H9 (cell line): ENCODE results near the gene NXN. TPM values are rescaled to one million over a fixed set of nuclear protein-coding genes. Genes with fewer than 3 reads are reported as not detected.

Experiments
- DNase-seq: peaks from one replicate; pipeline ENCODE4 v3.0.0-alpha.2; 2017
- H2AFZ ChIP-seq: one replicate; pipeline ENCODE4 v1.6.1; 2013; ENCODE audit warnings: mild to moderate bottlenecking, low read length, control low read depth, moderate library complexity
- H2AK5ac ChIP-seq: 2 replicates; pipeline ENCODE4 v1.6.1; 2013; ENCODE audit warnings: low read length, control low read depth, mixed read lengths; ENCODE audit not compliant: insufficient read length
- H2BK120ac ChIP-seq: one replicate; pipeline ENCODE4 v1.6.1; 2013; ENCODE audit warnings: low read depth, mild to moderate bottlenecking, low read length, control low read depth, inconsistent platforms; ENCODE audit not compliant: poor library complexity, severe bottlenecking
- H2BK12ac ChIP-seq: 2 replicates; pipeline ENCODE4 v1.6.1; 2013; ENCODE audit warnings: low read length, control low read depth, mixed read lengths, low read depth; ENCODE audit not compliant: insufficient read length
- H2BK15ac ChIP-seq: 2 replicates; pipeline ENCODE4 v1.6.1; 2013; ENCODE audit warnings: low read depth, low read length, control low read depth
- H2BK20ac ChIP-seq: one replicate; pipeline ENCODE4 v1.6.1; 2013; ENCODE audit warnings: low read depth, mild to moderate bottlenecking, low read length, control low read depth, inconsistent platforms; ENCODE audit not compliant: poor library complexity, severe bottlenecking
- H2BK5ac ChIP-seq: 2 replicates; pipeline ENCODE4 v1.6.1; 2013; ENCODE audit warnings: low read length, control low read depth, mixed read lengths; ENCODE audit not compliant: insufficient read length
- H3K14ac ChIP-seq: 2 replicates; pipeline ENCODE4 v1.6.1; 2013; ENCODE audit warnings: low read length, control low read depth; ENCODE audit not compliant: insufficient read depth
- H3K18ac ChIP-seq: 2 replicates; pipeline ENCODE4 v1.6.1; 2013; ENCODE audit warnings: low read depth, mild to moderate bottlenecking, mixed read lengths, low read length, control low read depth; ENCODE audit not compliant: insufficient read length
- H3K23ac ChIP-seq: 2 replicates; pipeline ENCODE4 v1.6.1; 2013; ENCODE audit warnings: low read length, control low read depth, mixed read lengths, low read depth; ENCODE audit not compliant: insufficient read length
- H3K23me2 ChIP-seq: 2 replicates; pipeline ENCODE4 v1.6.1; 2013; ENCODE audit warnings: low read depth, mild to moderate bottlenecking, mixed read lengths, low read length, control low read depth; ENCODE audit not compliant: insufficient read length, poor library complexity, severe bottlenecking
- H3K27ac ChIP-seq: 2 replicates; pipeline ENCODE4 v1.5.1; 2013; ENCODE audit warnings: low read length, control low read depth, mixed read lengths, low read depth; ENCODE audit not compliant: insufficient read length
- H3K27me3 ChIP-seq: 2 replicates; pipeline ENCODE4 v1.6.1; 2013; ENCODE audit warnings: low read length, control low read depth, inconsistent platforms; ENCODE audit not compliant: insufficient read depth
- H3K4ac ChIP-seq: 2 replicates; pipeline ENCODE4 v1.6.1; 2013; ENCODE audit warnings: low read depth, mild to moderate bottlenecking, control low read depth, inconsistent platforms, low read length, moderate library complexity
- H3K4me1 ChIP-seq: 2 replicates; pipeline ENCODE4 v1.6.1; 2013; ENCODE audit warnings: low read length, control low read depth, inconsistent platforms; ENCODE audit not compliant: insufficient read depth
- H3K4me2 ChIP-seq: 2 replicates; pipeline ENCODE4 v1.6.1; 2013; ENCODE audit warnings: low read length, control low read depth, mixed read lengths; ENCODE audit not compliant: insufficient read length, insufficient read depth
- H3K56ac ChIP-seq: 2 replicates; pipeline ENCODE4 v1.6.1; 2013; ENCODE audit warnings: low read depth, mild to moderate bottlenecking, mixed read lengths, low read length, control low read depth; ENCODE audit not compliant: insufficient read length
- H3K79me1 ChIP-seq: 2 replicates; pipeline ENCODE4 v1.6.1; 2013; ENCODE audit warnings: low read depth, mild to moderate bottlenecking, moderate library complexity, low read length, control low read depth, inconsistent platforms; ENCODE audit not compliant: insufficient read depth, poor library complexity, severe bottlenecking
- H3K79me2 ChIP-seq: 2 replicates; pipeline ENCODE4 v1.6.1; 2013; ENCODE audit warnings: low read length, control low read depth, inconsistent platforms; ENCODE audit not compliant: insufficient read depth
- H3K9ac ChIP-seq: 2 replicates; pipeline ENCODE4 v1.6.1; 2013; ENCODE audit warnings: low read length, control low read depth, mixed read lengths; ENCODE audit not compliant: insufficient read length; ENCODE audit errors: extremely low read depth
- H3K9me3 ChIP-seq: one replicate; pipeline ENCODE4 v1.6.1; 2013; ENCODE audit warnings: low read depth, low read length, inconsistent platforms; ENCODE audit not compliant: control insufficient read depth
- H3T11ph ChIP-seq: one replicate; pipeline ENCODE4 v1.6.1; 2013; ENCODE audit warnings: mild to moderate bottlenecking, low read length, control low read depth, inconsistent platforms
- H4K20me1 ChIP-seq: one replicate; pipeline ENCODE4 v1.6.1; 2013; ENCODE audit not compliant: control insufficient read depth, insufficient read length, insufficient read depth
- H4K5ac ChIP-seq: 2 replicates; pipeline ENCODE4 v1.6.1; 2013; ENCODE audit warnings: low read depth, mild to moderate bottlenecking, mixed read lengths, low read length, control low read depth; ENCODE audit not compliant: insufficient read length
- H4K8ac ChIP-seq: replicated peaks from 2 replicates; pipeline ENCODE4 v1.6.1; 2013; ENCODE audit warnings: low read length, control low read depth, mixed read lengths, low read depth; ENCODE audit not compliant: insufficient read length
- H4K91ac ChIP-seq: 2 replicates; pipeline ENCODE4 v1.6.1; 2013; ENCODE audit warnings: low read depth, mild to moderate bottlenecking, moderate library complexity, mixed read lengths, low read length, control low read depth; ENCODE audit not compliant: insufficient read length
- H3K27ac Mint-ChIP-seq, 3 experiments: 2 replicates in 2 of 3; 3 replicates in 1 of 3; pipeline ENCODE4 v1.8.0; 2020 to 2021; ENCODE audit warnings: mixed read lengths in 3 of 3, mild to moderate bottlenecking in 1 of 3, moderate library complexity in 1 of 3
- H3K27me3 Mint-ChIP-seq: 2 replicates; pipeline ENCODE4 v1.8.0; 2021; ENCODE audit warnings: low read depth, mild to moderate bottlenecking, moderate library complexity, mixed read lengths
- H3K36me3 Mint-ChIP-seq, 3 experiments: 2 replicates in 2 of 3; 3 replicates in 1 of 3; pipeline ENCODE4 v1.8.0; 2020 to 2021; ENCODE audit warnings: low read depth in 3 of 3, mixed read lengths in 3 of 3; ENCODE audit not compliant: insufficient read depth in 1 of 3
- H3K4me1 Mint-ChIP-seq, 2 experiments: 2 replicates each; pipeline ENCODE4 v1.8.0; 2020; ENCODE audit warnings: mixed read lengths in 2 of 2
- H3K4me3 Mint-ChIP-seq, 2 experiments: 2 replicates in 1 of 2; 3 replicates in 1 of 2; pipeline ENCODE4 v1.8.0; 2020 to 2021; ENCODE audit warnings: mild to moderate bottlenecking in 2 of 2, mixed read lengths in 2 of 2, moderate library complexity in 1 of 2
- H3K9me3 Mint-ChIP-seq, 2 experiments: 2 replicates in 1 of 2; 3 replicates in 1 of 2; pipeline ENCODE4 v1.8.0; 2020; ENCODE audit warnings: mild to moderate bottlenecking in 2 of 2, mixed read lengths in 2 of 2, moderate library complexity in 1 of 2
- CTCF ChIP-seq: fragments of 200-600 bp; sonication (generic); conservative IDR thresholded peaks from 3 replicates; pipeline ENCODE4 v1.8.0; 2021; ENCODE audit warnings: antibody characterized with exemption, mild to moderate bottlenecking
- WGBS: extraction: QIAGEN DNeasy Blood & Tissue Kit; methylation state at CpG from one replicate; pipeline ENCODE4 v1.1.7; 2013; ENCODE audit warnings: missing lambda C conversion rate, low lambda C conversion rate, mixed read lengths; ENCODE audit not compliant: insufficient read length; ENCODE audit errors: extremely low coverage; 5-methylcytosine and 5-hydroxymethylcytosine counted together
- total RNA-seq: library from RNA; stranded (reverse); gene quantifications from 2 replicates; pipeline ENCODE4 v1.2.1, GENCODE V29; 2021

Gene NXN
- total RNA-seq, 1 experiment from 2014 or later: 93.6 TPM

GRCh38 chr17:1019451-1019850 lies 39.9 kb upstream of the NXN start:
- TF ChIP-seq CTCF: no peak
- no peak overlapping the region for H3K4me3 Mint-ChIP-seq
- no peak overlapping the region for H3K4ac ChIP-seq
- no peaks in the 10 kb centered on the region for H3K4me1 Mint-ChIP-seq
- H3K27ac Mint-ChIP-seq: peak overlapping the region; percentile 62 to 78 (median 69); a peak in 5 of 7 replicates
- H3K79me2 ChIP-seq: no peaks in the 10 kb centered on the region
- H2BK12ac ChIP-seq: no peak overlapping the region
- H3K9ac ChIP-seq: no peak overlapping the region
- H4K8ac ChIP-seq: no peak overlapping the region
- no peak overlapping the region for H4K5ac ChIP-seq
- no peak for DNase-seq
- no peak overlapping the region for H3K23ac ChIP-seq
- H3K14ac ChIP-seq: no peak overlapping the region; the same call in 1 of the 2 replicates
- no peaks in the 10 kb centered on the region for H3K9me3 Mint-ChIP-seq
- no peaks in the 10 kb centered on the region for H3K36me3 Mint-ChIP-seq
- no peak overlapping the region for H3K27ac ChIP-seq
- H3K4me1 ChIP-seq: no peaks in the 10 kb centered on the region
- no peak overlapping the region for H3T11ph ChIP-seq
- no peaks in the 10 kb centered on the region for H4K20me1 ChIP-seq
- no peak overlapping the region for H2BK120ac ChIP-seq
- no peak overlapping the region for H3K4me2 ChIP-seq
- no peak overlapping the region for H2BK20ac ChIP-seq
- H2BK5ac ChIP-seq: no peak overlapping the region
- 0 out of 2 replicates have a peak, but pooled peaks cover 2% of the 10 kb centered on the region for H3K27me3 Mint-ChIP-seq
- H3K23me2 ChIP-seq: no peaks in the 10 kb centered on the region
- no peaks in the 10 kb centered on the region for H3K9me3 ChIP-seq
- H3K79me1 ChIP-seq: no peaks in the 10 kb centered on the region
- H2AK5ac ChIP-seq: no peak overlapping the region
- H3K27me3 ChIP-seq: no peaks in the 10 kb centered on the region
- no peak overlapping the region for H3K56ac ChIP-seq
- H3K18ac ChIP-seq: no peak overlapping the region
- no peak overlapping the region for H4K91ac ChIP-seq
- H2AFZ ChIP-seq: no peak overlapping the region
- WGBS: no CpG with 5 or more reads among the region's 10 CpGs
- no peak overlapping the region for H2BK15ac ChIP-seq
